GM18867 (cell line): ENCODE measurements around the gene TSPAN7.

ENCODE experiments used
- ATAC-seq: cut with Tn5 transposase; IDR thresholded peaks from one replicate; pipeline ENCODE4 v1.9.1; 2021; ENCODE audit warnings: mild to moderate bottlenecking, moderate library complexity; ENCODE audit not compliant: unreplicated experiment

Gene TSPAN7

DNA sequence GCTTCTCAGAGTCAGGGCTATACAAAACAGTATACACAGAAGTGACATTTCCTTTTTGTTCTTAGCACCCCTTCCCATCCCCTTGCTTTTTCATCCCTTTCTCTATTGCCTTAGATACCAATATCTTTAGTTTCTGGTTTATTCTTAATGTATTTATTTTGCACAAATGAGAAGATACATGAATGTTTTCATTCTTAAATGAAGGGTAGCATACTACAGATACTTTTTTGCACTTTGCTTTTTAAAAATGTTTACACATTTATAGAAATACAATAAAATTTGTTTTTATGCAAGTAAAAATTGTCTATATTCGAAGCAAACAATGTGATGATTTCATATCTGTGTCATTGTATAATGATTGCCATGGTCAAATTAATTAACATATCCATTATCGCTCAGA is 33.1 kb downstream of the TSPAN7 start:
- no peak for ATAC-seq

DNA sequence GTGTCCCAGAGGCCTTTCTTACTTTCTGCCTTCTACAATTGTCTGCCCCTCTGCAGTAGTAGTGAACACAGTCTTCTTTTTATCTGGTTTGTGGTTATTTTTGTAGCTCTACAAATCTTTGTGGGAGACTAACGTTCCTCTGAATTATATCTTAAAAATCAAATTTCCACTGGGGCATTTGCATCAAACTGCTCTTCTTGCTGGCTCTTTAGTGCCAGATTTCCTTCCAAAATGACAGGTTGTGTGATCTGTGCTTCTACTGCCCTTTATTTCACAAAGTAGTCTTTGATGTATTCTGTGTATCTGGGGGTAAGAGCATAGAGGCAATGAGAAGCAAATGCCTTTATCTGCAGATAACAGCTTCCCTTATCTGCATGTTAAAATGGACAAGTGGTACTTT is 34.5 kb downstream of the TSPAN7 start:
- ATAC-seq: no peak

DNA sequence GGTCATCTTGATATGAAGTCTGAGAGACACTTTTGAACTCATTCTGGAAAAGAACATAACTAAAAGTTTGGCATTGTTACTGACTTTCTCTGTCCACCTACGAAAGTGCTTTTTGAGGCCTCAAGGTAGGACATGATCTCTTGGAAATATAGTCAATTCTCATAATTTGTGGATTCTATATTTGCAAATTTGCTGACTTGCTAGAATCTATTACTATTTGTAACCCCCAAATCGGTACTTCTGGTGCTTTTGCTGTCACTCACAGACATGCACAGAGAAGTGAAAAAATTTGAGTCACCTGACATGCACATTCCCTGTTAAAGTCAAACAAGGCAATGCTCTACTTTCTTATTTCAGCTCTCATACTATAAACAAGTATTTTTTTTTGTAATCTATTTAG is 35.6 kb downstream of the TSPAN7 start:
- no peak for ATAC-seq

DNA sequence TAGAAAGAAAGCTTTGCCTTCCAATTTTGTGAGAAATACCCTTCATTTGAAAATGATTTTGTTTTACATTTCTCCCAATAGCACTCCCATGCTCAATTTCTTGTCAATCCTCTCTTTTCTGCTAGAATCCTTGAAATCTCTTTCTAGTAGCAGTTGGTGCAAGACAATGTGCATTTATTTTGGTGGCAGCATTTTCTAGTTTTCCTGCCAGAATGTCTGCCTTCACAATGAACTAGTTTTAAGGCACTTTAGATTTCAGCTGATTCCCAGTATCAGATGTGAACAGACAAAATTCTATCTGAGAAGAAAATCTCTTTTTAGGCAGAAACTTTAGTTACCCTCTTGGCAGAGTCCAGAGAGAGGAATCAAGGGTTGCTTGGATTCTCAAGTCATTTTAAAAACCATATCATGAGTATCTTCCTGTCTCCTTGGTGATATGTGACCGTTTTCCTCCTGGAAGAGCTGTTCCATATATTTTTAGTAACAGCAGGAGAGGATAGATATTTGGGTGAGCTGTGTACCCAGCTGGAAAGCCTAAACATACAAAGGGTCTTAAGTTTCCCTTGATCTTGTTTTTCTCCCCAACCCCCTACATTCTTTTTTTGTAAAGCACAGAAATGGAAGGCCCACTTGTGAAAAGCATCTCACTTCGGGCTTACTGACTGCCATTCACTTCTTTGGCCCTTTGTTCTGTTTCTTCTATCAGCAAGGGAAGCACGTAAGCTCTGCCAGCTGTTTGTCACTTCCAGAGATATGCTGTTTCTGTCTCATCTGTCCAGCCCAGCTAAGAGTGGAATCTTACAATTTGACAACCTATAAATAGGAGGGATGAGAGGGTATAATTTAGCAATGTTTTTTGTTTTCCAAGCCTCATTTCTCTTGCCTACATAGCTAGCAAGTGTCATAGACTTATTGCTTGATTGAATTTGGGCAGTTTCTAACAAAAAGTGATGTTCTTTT is 38.7 kb downstream of the TSPAN7 start:
- ATAC-seq: no peak

DNA sequence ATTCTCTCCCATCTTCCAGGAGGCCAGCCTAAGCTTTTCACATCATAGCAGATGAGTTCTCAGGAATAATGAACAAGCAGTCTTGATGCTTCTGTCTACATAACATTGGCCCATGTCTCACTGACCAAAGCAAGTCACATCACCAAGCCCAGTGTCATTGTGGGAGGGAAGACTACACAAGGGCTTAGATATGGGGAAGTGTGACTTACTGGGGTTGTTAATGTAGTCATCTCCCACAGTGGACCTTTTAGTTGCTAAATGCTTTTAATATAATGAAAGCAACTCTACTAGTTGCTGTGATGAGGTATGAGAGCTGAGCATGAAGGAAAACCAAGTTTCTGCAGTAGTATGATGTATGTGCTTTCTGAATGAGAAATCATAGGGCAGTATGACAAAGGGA is 40.5 kb downstream of the TSPAN7 start:
- no peak for ATAC-seq

DNA sequence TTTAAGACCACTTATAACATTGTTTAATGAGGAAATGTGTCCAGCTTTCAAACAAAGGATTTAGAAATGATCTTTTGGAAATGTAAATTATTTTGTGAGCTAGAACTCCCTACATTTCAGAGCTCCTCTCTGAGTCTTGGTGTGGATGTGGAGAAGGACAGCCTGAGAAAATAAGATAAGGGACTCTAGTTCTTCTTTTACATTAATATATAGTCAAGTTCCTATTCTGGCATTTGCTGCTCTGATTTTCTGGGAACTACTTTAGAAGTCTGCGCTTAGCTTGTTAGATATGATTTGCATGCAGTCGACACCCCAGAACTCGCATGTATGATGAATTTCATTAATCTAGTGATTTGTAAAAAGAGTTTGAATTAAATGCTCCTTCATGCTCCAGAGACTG is 45.5 kb downstream of the TSPAN7 start:
- ATAC-seq: no peak

DNA sequence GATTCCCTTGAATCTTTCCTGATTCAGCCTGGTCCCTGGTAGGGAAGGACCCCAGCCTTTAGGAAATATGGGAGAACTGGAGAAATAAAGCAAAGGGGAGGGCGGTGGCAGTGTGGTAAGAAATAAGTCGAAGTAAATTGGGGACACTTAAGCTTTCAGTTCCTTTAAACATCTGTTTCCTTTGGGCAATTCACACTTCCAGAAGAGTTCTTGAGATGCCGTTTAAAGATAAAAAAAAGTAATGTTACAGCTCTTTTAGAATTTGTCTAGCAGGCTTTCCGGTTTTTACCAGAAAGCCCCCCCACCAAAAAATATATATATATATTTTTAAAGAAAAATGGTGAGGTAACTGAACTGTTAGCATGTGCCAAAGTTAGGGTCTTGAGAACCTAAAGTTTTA is 46.6 kb downstream of the TSPAN7 start:
- ATAC-seq: no peak

DNA sequence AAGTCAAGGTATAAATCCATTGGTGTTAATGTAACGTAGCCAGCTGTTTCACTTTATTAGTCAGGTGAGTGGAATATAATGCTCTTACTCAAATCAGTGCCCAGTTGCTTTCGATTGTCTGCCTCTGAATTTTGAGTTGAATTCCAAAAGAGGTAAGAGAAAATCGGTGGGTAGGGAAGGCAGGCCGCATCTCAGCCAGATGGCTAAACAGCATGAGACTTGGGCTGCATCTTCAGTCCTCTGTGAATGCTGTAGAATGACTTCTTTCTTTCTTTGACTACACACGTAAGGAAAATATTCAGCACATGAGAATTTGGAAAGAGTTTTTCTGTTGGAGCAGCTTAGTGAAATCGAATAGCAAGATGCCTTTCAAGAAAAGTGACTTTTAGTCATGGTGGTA is 49.5 kb downstream of the TSPAN7 start:
- ATAC-seq: no peak

DNA sequence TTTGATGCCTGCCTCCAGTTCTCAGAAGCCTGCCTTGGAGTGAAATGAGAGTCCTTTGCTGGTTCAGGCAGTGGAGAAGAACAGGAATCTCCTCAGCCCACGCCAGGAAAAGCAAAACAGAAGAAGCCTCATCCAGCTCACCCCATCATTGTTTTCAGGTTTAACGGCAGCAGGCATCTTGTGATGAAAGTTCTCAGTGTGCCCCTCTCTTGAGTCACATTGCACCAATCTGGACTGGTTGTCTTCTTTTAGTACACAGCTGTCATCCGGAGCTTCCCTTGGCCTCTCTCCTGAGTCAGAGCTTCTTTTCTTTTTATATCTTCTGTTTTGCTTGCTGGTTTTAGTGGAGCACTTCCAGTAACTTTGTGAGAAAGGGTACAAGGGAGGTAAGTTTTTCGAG is 50.9 kb downstream of the TSPAN7 start:
- no peak for ATAC-seq

DNA sequence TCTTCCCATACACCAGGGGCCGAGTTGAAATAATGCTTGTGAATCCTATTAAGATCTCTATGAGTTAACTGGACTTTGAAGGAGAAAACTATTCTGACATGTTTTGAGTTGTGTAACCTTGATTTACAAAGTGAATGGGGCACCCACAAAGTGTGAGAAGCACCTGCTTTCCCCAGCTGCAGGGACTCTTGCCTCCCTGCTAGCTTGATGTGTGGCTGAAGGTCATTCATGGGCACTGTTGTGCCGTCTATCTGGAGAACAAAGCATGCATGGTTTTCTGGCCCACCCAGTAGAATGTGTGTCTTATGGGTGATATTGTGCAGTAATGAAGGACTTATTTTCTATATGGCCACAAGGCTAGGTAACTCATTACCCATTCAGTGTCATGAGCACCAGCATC is 53.1 kb downstream of the TSPAN7 start:
- ATAC-seq: no peak

DNA sequence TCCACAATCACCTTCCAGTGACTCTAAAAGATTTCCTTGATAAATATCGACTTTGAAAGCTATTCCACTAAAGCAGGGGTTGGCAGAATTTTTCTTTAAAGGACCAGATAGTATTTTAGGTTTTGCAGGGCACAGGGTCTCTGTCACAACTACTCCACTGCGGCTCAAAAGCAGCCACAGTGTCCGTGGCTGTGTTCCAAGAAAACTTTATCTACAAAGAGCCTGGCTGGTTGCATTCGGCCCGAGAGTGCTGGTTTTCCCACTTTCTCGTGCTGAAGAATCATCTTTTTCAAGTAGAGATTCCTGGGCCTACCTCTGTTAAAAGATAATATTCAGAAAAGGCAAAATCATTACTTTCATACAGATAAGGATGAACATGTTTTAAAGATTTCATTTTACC is 55.6 kb downstream of the TSPAN7 start:
- no peak for ATAC-seq

DNA sequence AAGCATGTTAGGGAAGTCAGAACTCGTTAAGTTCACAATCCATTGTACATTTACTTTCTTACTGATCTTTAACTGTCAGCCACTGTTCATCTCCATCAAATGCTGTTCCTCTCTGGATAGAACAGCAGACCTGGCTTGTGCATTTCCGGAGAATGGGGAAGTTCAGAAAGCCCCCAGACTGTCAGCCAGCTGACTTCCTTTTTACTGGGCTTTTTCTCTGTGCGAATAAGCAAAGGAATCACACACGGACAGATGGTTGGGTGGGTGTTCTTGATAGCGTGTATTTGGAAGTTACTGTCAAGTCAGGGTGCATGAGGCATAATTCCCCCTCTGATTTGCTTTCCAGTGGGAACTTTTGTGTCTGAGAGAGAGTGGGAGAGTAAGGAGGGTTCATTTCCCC is 56.8 kb downstream of the TSPAN7 start:
- ATAC-seq: no peak

DNA sequence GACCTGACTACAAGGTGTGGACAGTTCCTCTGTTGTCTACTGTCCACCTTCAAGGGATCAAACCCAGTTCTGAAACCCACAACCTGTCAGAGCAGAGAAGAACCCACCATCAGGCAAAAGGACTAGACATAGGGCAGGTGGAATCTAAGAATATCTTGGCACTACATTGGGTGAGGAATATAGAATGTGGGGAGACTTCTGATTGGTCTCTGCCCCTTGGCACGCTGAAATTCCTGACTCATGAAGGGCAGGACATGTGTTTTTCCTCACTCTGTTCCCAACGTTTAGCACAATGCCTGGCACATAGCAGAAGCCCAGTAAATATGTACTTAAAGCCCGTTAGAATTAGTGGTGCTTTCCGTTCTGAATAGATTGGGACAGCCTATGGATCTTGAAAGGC is 59.3 kb downstream of the TSPAN7 start:
- ATAC-seq: no peak

DNA sequence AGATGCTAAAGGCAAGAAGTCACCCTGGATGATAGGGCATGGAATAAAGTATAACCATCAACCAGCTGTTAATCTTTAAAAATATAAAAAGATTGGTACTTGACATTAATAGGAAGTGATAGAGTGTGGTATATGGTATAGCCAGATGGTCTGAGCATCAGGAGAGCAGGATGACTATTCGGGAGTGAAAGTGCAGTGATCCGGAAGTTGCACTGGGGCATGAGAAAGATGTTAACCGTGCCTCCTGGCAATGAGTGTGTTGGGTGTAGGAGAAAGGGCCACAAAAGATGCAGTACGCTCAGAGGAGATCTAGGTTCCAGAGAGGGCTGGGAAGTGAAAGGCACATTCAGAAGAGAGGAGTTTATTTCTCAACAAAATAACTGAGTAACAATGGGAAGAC is 65.0 kb downstream of the TSPAN7 start:
- no peak for ATAC-seq

DNA sequence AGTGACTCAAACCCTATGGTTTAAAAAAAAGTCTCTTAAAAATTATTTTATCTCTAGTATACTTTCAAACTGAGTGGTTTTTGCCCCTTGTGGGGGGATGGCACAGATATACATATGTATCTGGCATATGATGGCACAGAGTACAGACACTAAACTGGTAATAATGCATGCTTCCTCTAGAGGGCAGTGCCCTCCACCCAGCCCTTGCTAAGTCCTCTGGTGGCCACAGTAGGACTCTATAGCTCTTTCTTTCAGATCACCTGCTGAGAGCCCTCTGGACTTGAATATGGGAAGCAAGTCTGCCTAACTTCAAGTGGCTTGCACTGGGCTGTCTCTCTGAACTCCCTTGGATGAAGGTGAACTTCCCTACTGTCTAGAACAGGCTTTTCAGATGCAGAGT is 66.3 kb downstream of the TSPAN7 start:
- peak; percentile 95 for ATAC-seq

DNA sequence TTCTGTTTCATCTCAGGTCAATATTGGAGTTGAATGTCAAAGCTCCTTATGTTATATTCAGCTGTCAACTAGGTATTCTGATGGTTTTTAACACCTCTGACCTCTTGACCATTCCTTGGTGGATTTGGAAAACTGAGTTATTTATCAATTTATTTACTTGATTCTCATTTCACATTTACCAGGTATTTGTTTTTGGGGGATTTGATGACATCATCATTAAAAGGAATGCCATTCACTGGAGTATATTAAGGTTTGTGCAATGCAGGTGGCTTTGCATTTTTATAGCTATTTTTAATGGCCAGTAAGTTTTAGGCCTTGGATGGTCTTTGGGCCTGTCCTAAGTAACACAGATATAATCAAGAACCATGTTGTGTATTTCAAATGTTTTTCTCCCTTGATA is 67.2 kb downstream of the TSPAN7 start:
- ATAC-seq: no peak

DNA sequence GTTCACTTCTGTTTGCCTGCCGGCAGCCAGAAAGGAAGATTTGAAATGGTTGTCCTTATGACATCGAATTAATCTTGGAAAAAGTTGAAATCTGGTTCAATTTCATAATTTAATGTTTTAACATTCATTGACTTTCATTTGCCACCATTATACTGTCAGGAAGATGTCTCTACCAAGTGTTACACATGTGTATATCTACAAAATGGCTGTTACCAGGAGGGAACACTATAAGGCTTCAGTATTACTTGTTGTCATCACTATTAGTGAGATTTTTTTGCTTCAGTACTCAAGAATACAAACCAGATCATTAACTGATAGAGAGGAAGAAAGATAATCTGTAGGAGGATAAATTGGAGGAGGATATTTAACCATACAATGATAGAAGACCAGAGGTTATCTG is 71.2 kb downstream of the TSPAN7 start:
- ATAC-seq: no peak

DNA sequence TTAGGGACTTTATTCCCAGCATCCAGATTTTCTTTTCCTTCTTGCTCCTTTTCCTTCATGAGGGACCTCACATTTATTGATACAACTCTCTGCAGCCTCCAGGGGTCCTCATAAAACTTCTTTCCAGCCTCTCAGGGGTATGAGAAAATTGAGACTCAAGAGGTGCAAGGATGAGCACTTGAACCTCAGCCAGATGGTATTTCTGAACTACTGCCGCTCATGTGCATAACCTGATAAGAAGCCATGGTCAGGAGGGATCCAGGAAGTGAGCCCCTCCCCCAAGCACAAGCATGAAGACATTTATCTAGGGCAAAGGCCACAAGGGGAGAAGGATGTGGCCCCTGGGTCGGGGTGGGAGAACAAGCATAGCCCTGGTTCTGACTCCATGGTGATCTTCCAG is 73.3 kb downstream of the TSPAN7 start:
- no peak for ATAC-seq

DNA sequence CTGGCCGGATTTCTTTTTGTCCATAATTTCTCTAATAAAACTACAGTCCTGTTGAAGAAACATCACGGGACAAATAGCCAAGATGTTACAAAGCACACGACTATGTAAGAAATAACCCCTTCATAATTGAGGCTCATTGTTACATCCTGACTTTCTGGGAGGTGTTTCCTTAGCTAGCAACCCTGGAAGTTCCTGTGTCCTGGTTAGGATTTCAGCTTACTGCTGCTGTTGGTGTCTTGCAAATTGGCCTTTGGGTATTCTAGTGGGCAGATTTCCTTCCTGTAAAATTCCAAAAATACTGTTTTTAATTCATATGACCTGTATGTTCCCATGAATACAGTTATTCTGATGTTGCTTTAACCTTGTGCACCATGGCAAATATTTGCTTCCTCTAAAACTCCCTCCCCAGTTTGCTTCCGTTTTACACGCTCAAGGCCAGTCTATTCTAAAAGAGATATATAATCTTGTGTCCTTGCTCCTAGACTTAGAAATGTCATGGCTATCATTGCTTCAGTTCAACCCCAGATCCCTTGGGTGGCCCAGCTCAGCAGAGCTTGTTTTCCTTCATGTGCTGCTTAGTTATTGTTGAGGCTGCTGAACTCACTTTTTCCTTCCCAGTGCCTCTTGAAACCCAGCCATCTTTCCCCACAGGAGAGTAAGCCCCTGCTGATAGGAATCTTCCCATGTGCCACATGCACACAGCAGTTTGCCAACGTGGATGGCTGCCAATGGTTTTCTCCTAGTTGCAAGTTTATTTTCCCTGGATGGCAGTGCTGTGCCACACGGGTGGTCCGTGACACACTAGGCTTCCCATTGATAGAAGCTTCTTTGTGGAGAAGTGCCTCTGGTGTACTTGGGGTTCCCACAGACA is 75.8 kb downstream of the TSPAN7 start:
- ATAC-seq: no peak

DNA sequence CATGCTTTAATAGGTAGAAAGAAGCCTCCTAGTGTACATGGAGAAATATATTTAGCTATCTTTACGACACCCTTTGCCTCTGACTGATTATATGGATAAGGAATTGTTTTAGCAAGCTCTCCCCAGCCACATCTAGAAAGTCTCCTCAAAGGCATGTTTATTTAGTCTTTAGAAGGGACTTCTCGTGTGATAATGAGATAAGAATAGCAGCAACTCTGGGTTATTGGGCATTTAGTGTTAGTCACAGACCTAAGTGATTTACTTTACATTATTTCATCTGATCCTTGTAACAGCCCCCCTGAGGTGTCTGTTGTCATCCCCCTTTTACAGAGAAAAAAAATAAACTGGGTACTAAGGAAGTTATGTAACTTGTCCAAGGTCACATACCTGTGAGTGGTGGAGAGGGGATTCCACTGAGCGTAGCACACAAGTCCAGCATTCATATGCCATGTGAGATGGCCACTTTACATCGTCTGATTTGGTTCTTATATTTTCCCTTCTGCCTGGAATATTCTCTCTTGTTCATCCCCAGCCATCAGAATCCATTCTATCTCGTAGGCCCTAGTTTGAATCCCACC is 77.7 kb downstream of the TSPAN7 start:
- no peak for ATAC-seq

DNA sequence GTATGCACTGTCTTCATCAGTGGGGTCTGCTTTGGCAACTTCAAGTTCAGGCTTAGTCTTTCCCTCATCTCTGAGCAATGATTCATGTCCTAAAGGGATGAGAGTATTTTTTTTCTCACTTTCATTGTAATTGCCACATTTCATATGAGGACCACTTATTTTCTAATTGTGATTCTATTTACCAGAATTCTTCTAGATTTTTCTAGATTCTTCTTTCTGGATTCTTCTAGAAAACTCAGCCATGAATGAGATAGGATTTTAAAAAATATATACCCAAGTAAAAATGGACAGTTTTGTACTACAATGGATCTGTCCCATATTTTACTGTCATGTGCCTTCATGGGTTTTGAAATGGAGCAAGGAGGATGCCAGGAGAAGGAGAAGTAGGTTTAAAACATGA is 78.4 kb downstream of the TSPAN7 start:
- ATAC-seq: no peak

DNA sequence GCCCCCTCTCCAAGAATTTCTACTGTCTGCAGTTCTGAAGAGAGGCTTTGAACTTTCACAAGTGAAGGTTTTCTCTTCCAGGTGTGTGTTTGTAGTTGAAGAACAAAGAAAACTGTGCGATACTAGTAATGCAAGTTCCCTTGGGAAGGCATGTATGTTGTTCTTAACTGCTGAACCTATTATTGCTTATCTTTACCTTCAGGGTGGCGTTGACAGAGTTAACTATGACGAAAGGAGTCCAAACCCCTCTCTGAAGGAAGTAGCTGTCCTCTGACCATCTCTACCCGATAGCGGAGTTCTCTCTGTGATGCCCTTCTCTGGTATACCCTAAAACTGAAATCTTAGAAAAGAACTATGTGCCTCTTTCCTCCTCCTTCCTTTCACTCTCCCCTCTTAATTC is 79.9 kb downstream of the TSPAN7 start:
- no peak for ATAC-seq
